ENCODE measurements around the gene NIN. TPM values are rescaled to one million over a fixed set of nuclear protein-coding genes. Genes with fewer than 3 reads are reported as not detected.
A peak's percentile ranks its signal among the peaks of the same experiment; 100 is the strongest.

Gene NIN
- total RNA-seq, 1 donor from 2014 or later: 104 TPM

DNA sequence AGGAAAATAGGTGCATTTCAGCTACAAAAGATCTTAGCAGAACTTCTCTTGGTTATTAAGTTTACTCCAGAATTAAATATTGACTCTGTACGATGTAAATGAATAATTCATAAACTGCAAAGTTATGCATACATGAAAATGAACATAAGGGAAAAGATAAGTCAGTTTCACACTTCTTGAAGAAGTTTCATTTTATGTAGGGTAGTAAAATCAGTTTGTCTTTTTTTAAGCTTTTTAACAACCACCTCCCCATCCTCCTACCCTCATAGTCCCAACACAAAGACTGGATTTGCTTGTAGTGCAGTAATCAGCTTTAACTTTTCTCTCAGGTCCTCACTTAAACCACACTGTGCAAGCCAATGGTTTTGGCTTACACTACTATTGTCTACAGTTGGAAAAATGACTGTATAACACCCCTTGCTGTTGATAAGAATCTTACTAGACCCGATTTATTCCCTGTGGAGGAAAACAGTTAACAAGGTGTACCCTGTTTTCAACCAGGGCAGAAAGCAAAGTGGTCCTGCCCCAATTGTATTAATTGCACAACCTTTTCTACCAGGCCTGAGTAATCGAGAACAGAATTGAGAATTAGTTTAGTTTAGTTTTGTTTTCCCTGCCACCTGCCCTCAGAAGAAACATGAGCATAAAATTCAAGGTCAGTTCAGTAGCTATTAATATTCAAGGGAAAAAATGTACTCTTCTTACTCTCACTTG, 44.1 kb downstream of the NIN start:
- H3K36me3 Mint-ChIP-seq (ENCODE audit: unreplicated experiment): peaks cover 4% of the 10 kb centered on the region
- no peak for TF ChIP-seq CTCF (IDR thresholded peaks at IDR 0.05; ENCODE audit: partially characterized antibody, unreplicated experiment)
- DNase-seq: no peak
- peak overlapping the region; percentile 64 for H3K4me3 Mint-ChIP-seq (ENCODE audit: unreplicated experiment)
- H3K27me3 Mint-ChIP-seq (ENCODE audit: unreplicated experiment): peaks cover 9% of the 10 kb centered on the region
- peaks cover 11% of the 10 kb centered on the region for H3K9me3 Mint-ChIP-seq (ENCODE audit: unreplicated experiment)
- peaks cover 61% of the 10 kb centered on the region for H3K4me1 Mint-ChIP-seq (ENCODE audit: low read depth, unreplicated experiment)
- peak overlapping the region; percentile 95 for H3K27ac Mint-ChIP-seq (ENCODE audit: unreplicated experiment)

DNA sequence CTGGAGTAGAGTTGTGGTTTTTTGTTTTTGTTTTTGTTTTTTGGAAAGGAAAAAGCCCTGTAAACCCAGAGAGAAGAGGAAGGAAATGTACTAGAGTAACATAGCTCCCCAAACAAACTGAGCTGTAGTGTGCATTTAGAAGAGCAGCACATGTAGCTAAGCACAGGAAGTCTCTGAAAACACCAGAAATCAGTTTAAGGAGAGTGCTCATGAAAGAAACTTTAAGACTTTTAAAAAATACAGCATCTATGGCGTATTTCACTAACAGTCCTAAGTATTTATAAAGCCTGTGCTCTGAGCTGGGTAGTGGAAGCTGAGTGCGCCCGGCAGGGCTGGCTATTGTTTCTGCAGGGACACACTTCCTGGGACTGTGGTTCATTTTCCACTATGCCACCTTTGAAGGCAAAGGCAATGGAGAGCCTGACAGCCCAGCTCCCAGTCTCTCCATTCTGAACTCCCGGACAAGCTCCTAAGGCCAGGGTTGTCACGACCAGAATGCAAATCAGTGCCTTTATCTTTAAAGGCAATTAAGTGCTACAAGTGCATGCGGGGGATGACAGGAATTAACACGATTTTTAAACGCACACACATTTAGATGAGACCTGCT, 45.4 kb downstream of the NIN start:
- H3K27me3 Mint-ChIP-seq (ENCODE audit: unreplicated experiment): peaks cover 9% of the 10 kb centered on the region
- peaks cover 11% of the 10 kb centered on the region for H3K9me3 Mint-ChIP-seq (ENCODE audit: unreplicated experiment)
- peaks cover 4% of the 10 kb centered on the region for H3K36me3 Mint-ChIP-seq (ENCODE audit: unreplicated experiment)
- H3K27ac Mint-ChIP-seq (ENCODE audit: unreplicated experiment): peak overlapping the region; percentile 95
- H3K4me1 Mint-ChIP-seq (ENCODE audit: low read depth, unreplicated experiment): peaks cover 60% of the 10 kb centered on the region
- H3K4me3 Mint-ChIP-seq (ENCODE audit: unreplicated experiment): peak overlapping the region; percentile 81
- DNase-seq: no peak
- no peak for TF ChIP-seq CTCF (IDR thresholded peaks at IDR 0.05; ENCODE audit: partially characterized antibody, unreplicated experiment)

GRCh38 chr14:50784683-50785456, 46.1 kb downstream of the NIN start:
- peaks cover 60% of the 10 kb centered on the region for H3K4me1 Mint-ChIP-seq (ENCODE audit: low read depth, unreplicated experiment)
- H3K9me3 Mint-ChIP-seq (ENCODE audit: unreplicated experiment): peaks cover 11% of the 10 kb centered on the region
- no peak for TF ChIP-seq CTCF (IDR thresholded peaks at IDR 0.05; ENCODE audit: partially characterized antibody, unreplicated experiment)
- peaks cover 9% of the 10 kb centered on the region for H3K27me3 Mint-ChIP-seq (ENCODE audit: unreplicated experiment)
- peaks cover 4% of the 10 kb centered on the region for H3K36me3 Mint-ChIP-seq (ENCODE audit: unreplicated experiment)
- DNase-seq: peak; percentile 76
- H3K27ac Mint-ChIP-seq (ENCODE audit: unreplicated experiment): peak overlapping the region; percentile 95
- H3K4me3 Mint-ChIP-seq (ENCODE audit: unreplicated experiment): peak overlapping the region; percentile 81

DNA sequence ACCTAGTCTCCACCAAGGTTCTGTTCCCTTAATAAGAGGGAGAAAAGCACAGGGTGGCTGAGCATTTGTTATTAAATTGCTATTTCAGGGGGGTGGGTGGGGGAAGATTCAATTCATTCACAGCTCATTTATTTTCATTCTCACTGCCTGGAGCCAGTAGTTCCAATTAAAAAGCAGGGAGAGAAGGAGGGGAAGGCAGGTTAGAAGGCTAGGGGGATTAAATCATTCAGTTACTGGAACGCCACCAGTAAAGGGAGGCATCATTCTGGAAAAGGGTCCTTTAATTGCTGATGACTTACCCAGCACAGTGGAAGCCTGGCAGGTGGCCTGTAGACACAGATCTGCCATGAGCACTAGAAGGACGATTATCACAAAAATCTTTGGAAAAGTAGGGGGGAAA, 47.4 kb downstream of the NIN start:
- TF ChIP-seq CTCF (IDR thresholded peaks at IDR 0.05; ENCODE audit: partially characterized antibody, unreplicated experiment): no peak
- Mint-ChIP-seq H3K27me3 (ENCODE audit: unreplicated experiment) (peaks cover 9% of the 10 kb centered on the region), H3K27ac (ENCODE audit: unreplicated experiment) (peak overlapping the region; percentile 19), H3K4me3 (ENCODE audit: unreplicated experiment) (peak overlapping the region; percentile 55), H3K9me3 (ENCODE audit: unreplicated experiment) (peaks cover 11% of the 10 kb centered on the region), H3K36me3 (ENCODE audit: unreplicated experiment) (peaks cover 4% of the 10 kb centered on the region), H3K4me1 (ENCODE audit: low read depth, unreplicated experiment) (peaks cover 64% of the 10 kb centered on the region)
- no peak for DNase-seq
